Measurements from ENCODE around the gene GRAMD2B. TPM values are rescaled to one million over a fixed set of nuclear protein-coding genes. Genes with fewer than 3 reads are reported as not detected.

Gene GRAMD2B
- total and polyA plus RNA-seq, 12 donors: 4.0 to 80.9 (median 25.2) TPM

DNA sequence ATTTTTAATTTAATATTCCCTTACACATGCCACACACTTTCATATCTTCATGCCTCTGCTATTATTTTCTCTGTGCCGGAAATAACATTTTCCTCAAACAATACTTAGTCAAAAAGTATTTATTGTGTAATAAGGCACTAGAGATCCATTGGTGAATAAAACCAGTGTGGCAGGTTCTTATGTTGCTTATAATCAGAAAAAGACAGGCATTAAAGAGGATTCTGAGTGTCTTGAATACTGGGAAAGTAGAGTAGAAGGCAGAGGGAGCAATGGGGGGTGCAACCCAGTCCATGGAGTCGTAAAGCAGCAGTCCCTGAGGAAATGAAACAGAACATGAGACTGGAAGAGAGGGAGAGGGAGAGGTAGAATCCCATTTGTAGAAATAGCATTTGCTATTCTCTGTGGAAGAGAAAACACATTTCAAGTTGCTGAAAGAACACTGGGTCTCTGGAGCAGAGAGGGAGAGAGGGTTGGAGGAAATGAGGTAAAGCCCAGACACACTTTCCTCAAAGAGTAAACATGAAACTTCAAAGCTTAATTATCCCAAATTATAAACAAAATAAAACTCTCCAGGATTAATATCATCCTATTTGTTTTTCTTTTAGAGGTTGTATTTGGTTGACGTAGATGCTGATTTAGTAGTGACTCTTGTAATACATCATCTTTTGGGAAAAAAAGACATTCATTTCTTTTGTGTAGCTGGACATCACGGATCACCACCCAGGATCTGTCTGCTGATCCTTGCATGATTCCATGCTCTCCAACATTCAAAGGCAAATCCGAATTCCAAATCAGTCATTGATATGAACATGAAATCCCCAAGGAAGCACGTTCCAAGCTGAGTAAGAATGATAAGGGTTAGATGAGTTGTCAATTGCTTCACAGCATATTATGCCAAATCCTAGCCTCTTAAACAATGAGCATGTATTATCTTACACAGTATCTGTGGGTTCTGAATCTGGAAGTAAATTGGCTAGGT is 37.4 kb upstream of the GRAMD2B start:
- intact Hi-C loops (cut with DNase I): no loop called here
- 79 to 85% (median 81%) methylated on average over 6 of the region's 6 CpGs for WGBS, 4 donors
- peaks cover 0 to 3% of the 10 kb centered on the region in 2 donors for H3K4me1 ChIP-seq (replicated peaks in 1 of 2)

DNA sequence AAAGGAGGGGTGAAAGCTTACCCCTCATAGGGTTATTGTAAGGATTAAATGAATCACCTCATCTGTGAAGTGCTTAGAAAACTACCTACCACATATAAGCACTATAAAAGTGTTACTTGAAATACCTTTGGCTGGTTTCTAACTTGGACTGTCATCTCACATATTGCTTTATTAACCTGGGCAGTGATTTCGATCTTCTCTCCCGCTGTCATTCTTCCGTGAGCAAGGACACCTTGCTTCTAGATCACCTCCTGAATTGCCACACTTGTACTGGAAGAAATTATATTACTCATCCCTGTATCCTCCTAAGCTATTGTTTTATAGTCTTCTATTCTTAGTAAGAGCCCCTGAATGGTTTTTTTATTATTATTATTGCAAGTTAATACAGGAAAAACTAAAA is 34.0 kb upstream of the GRAMD2B start:
- DNase-seq: no peak
- Histone ChIP-seq H3K36me3 (replicated peaks in 1 of 2) (no peaks in the 10 kb centered on the region), H3K27me3 (no peaks in the 10 kb centered on the region), H3K27ac (no peak overlapping the region), H3K9me3 (replicated peaks in 1 of 3) (no peaks in the 10 kb centered on the region), H3K4me3 (no peak overlapping the region), H3K4me1 (replicated peaks in 1 of 2) (peaks cover 0 to 3% of the 10 kb centered on the region in 2 donors)
- intact Hi-C loops (cut with DNase I): no loop called here
- TF ChIP-seq, protein P1, sequence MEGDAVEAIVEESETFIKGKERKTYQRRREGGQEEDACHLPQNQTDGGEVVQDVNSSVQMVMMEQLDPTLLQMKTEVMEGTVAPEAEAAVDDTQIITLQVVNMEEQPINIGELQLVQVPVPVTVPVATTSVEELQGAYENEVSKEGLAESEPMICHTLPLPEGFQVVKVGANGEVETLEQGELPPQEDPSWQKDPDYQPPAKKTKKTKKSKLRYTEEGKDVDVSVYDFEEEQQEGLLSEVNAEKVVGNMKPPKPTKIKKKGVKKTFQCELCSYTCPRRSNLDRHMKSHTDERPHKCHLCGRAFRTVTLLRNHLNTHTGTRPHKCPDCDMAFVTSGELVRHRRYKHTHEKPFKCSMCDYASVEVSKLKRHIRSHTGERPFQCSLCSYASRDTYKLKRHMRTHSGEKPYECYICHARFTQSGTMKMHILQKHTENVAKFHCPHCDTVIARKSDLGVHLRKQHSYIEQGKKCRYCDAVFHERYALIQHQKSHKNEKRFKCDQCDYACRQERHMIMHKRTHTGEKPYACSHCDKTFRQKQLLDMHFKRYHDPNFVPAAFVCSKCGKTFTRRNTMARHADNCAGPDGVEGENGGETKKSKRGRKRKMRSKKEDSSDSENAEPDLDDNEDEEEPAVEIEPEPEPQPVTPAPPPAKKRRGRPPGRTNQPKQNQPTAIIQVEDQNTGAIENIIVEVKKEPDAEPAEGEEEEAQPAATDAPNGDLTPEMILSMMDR (IDR thresholded peaks at IDR 0.05): no peak
- TF ChIP-seq POLR2A (IDR thresholded peaks at IDR 0.05): no peak
- WGBS, 4 donors: 75 to 85% (median 82%) methylated on average over 3 of the region's 3 CpGs

More for the DNA sequence above, 37.4 kb upstream of the GRAMD2B start:
- H3K9me3 ChIP-seq (replicated peaks in 1 of 3): no peaks in the 10 kb centered on the region
- H3K27ac ChIP-seq: peak overlapping the region in 3 of 5 donors; percentile 31 to 80 (median 55)
- no peak for DNase-seq
- no peak overlapping the region for H3K4me3 ChIP-seq
- H3K27me3 ChIP-seq: no peaks in the 10 kb centered on the region
- TF ChIP-seq POLR2A (IDR thresholded peaks at IDR 0.05): no peak
- TF ChIP-seq, protein P1 (IDR thresholded peaks at IDR 0.05): no peak
- H3K36me3 ChIP-seq (replicated peaks in 1 of 2): no peaks in the 10 kb centered on the region

DNA sequence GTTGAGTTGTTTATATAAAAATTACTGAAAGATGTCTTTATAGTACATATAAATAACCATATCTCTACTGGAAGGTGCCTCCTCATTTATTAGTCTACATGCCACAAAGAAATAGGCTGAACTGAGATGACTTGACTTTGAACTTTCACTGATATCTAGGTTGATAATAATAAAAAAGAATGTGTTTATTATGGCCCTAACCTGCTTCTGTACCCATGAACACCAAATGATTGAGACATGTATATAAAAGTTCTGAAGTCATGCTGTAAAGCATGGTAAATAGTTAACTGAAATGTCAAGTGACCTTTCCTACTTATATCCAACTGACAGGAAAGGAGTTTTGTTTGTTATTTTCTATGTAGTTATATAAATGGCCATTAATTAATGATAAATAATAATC is 33.2 kb upstream of the GRAMD2B start:
- Histone ChIP-seq H3K27me3 (no peaks in the 10 kb centered on the region), H3K36me3 (replicated peaks in 1 of 2) (no peaks in the 10 kb centered on the region), H3K27ac (no peak overlapping the region), H3K4me1 (replicated peaks in 1 of 2) (peaks cover 0 to 3% of the 10 kb centered on the region in 2 donors), H3K9me3 (replicated peaks in 1 of 3) (no peaks in the 10 kb centered on the region), H3K4me3 (no peak overlapping the region)
- intact Hi-C loops (cut with DNase I): no loop called here
- no peak for DNase-seq
- TF ChIP-seq, protein P1 (IDR thresholded peaks at IDR 0.05): no peak

DNA sequence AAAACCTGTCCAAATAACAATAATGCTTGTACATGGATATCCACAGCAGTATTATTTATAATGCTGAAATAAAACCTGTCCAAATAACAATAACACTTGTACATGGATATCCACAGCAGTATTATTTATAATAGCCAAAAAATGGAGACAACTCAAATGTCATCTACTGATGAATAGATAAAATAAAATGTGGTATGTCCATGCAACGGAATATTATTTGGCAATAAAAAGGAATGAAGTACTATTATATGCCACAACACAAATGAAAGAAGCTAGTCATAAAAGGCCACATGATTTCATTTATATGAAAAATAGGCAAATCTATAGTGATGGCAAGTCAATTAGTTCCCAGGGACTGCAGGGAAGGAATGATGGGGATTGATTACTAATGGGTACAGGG is 31.8 kb upstream of the GRAMD2B start:
- Histone ChIP-seq H3K27ac (no peak overlapping the region), H3K4me3 (no peak overlapping the region), H3K36me3 (replicated peaks in 1 of 2) (no peaks in the 10 kb centered on the region), H3K27me3 (no peaks in the 10 kb centered on the region), H3K9me3 (replicated peaks in 1 of 3) (no peaks in the 10 kb centered on the region), H3K4me1 (replicated peaks in 1 of 2) (no peaks in the 10 kb centered on the region)
- WGBS, 4 donors: 90 to 98% (median 94%) methylated on average over 1 of the region's 1 CpG
- no peak for DNase-seq
- TF ChIP-seq, protein P1 (IDR thresholded peaks at IDR 0.05): no peak
- TF ChIP-seq POLR2A (IDR thresholded peaks at IDR 0.05): no peak
- intact Hi-C loops (cut with DNase I): no loop called here
